IPS-NIHi7 (cell line): Measurements from ENCODE around the gene CCNF.
"Not testable (repeated sequence)": the region's sequence is repeated elsewhere in the genome, so short reads cannot be mapped to it uniquely, and the experiment has no call there.

Experiments used
- DNase-seq: peaks from one replicate; pipeline ENCODE4 v3.0.0; 2012; ENCODE audit warnings: mixed read lengths; ENCODE audit errors: extremely low spot score

CCNF gene

GRCh38 chr16:2429034-2429770 is at the start of gene CCNF:
TSS of gene CCNF (plus strand) at chr16:2429447. CDS start at chr16:2429482, 35 bp downstream.
- DNase-seq, result peak; percentile 99

GRCh38 chr16:2383501-2383900 is 45.7 kb upstream of the CCNF start:
- no peak for DNase-seq

GRCh38 chr16:2384426-2384825 is 44.8 kb upstream of the CCNF start:
- DNase-seq, result no peak

GRCh38 chr16:2385190-2385836 is 43.9 kb upstream of the CCNF start:
- DNase-seq, result peak; percentile 29

GRCh38 chr16:2385982-2386381 is 43.3 kb upstream of the CCNF start:
- not testable (repeated sequence) for DNase-seq

GRCh38 chr16:2386990-2387389 is 42.3 kb upstream of the CCNF start:
- peak; percentile 75 for DNase-seq

- no peak for DNase-seq
Measured at GRCh38 chr16:2388139-2388874, 40.9 kb upstream of the CCNF start.

GRCh38 chr16:2388875-2389433 is 40.3 kb upstream of the CCNF start:
- no peak for DNase-seq

GRCh38 chr16:2392025-2392424 is 37.2 kb upstream of the CCNF start:
- DNase-seq, result no peak

- DNase-seq, result no peak
Measured at GRCh38 chr16:2398520-2398919, 30.7 kb upstream of the CCNF start.

GRCh38 chr16:2404099-2404498 is 25.1 kb upstream of the CCNF start:
- DNase-seq, result no peak

- no peak for DNase-seq
Measured at GRCh38 chr16:2415085-2415484, 14.2 kb upstream of the CCNF start.

- DNase-seq, result no peak
Measured at GRCh38 chr16:2420035-2420434, 9.2 kb upstream of the CCNF start.

- DNase-seq, result no peak
Measured at GRCh38 chr16:2422123-2422867, 7.0 kb upstream of the CCNF start.

- DNase-seq, result no peak
Measured at GRCh38 chr16:2424061-2425007, 4.9 kb upstream of the CCNF start.

- no peak for DNase-seq
Measured at GRCh38 chr16:2425008-2425518, 4.2 kb upstream of the CCNF start.

GRCh38 chr16:2425825-2426430 is 3.3 kb upstream of the CCNF start:
- DNase-seq, result no peak

GRCh38 chr16:2426941-2427361 is 2.3 kb upstream of the CCNF start:
- DNase-seq, result no peak

- DNase-seq, result no peak
Measured at GRCh38 chr16:2427526-2427925, 1.7 kb upstream of the CCNF start.
